SJSA1 (cell line): Measurements from ENCODE around the gene MRAP. TPM values are rescaled to one million over a fixed set of nuclear protein-coding genes. Genes with fewer than 3 reads are reported as not detected.
"Not testable (repeated sequence)": the region's sequence is repeated elsewhere in the genome, so short reads cannot be mapped to it uniquely, and the experiment has no call there.

Experiments
- DNase-seq, 2 experiments: peaks; one replicate each; pipeline ENCODE4 v3.0.0-alpha.2; 2015 to 2020; ENCODE audit warnings: low spot score in 2 of 2, low read depth in 1 of 2
- H3K27ac ChIP-seq: fragments of 250-450 bp; sonication (Bioruptor Pico); 2 replicates; pipeline ENCODE4 v1.5.1; 2020; ENCODE audit warnings: mild to moderate bottlenecking, moderate library complexity
- H3K27me3 ChIP-seq: fragments of 250-450 bp; sonication (Bioruptor Pico); replicated peaks from 2 replicates; pipeline ENCODE4 v1.5.1; 2020; ENCODE audit warnings: mild to moderate bottlenecking, moderate library complexity
- H3K36me3 ChIP-seq: fragments of 250-450 bp; sonication (Bioruptor Pico); 2 replicates; pipeline ENCODE4 v1.5.1; 2020; ENCODE audit warnings: mild to moderate bottlenecking
- H3K4me1 ChIP-seq: fragments of 250-450 bp; sonication (Bioruptor Pico); replicated peaks from 2 replicates; pipeline ENCODE4 v1.6.1; 2021; ENCODE audit warnings: mild to moderate bottlenecking
- H3K4me3 ChIP-seq: fragments of 250-450 bp; sonication (Bioruptor Pico); 2 replicates; pipeline ENCODE4 v1.5.1; 2020; ENCODE audit warnings: mild to moderate bottlenecking
- H3K9me3 ChIP-seq: fragments of 250-450 bp; sonication (Bioruptor Pico); replicated peaks from 2 replicates; pipeline ENCODE4 v1.5.1; 2020; ENCODE audit warnings: mild to moderate bottlenecking
- total RNA-seq: library from RNA; depleted of rRNA; stranded (reverse); fragments of >200 nt; shearing (Covaris generic); gene quantifications from 2 replicates; pipeline ENCODE4 v1.2.3, GENCODE V29; 2014

The MRAP gene
- total RNA-seq, 1 experiment from 2014 or later: not detected

DNA sequence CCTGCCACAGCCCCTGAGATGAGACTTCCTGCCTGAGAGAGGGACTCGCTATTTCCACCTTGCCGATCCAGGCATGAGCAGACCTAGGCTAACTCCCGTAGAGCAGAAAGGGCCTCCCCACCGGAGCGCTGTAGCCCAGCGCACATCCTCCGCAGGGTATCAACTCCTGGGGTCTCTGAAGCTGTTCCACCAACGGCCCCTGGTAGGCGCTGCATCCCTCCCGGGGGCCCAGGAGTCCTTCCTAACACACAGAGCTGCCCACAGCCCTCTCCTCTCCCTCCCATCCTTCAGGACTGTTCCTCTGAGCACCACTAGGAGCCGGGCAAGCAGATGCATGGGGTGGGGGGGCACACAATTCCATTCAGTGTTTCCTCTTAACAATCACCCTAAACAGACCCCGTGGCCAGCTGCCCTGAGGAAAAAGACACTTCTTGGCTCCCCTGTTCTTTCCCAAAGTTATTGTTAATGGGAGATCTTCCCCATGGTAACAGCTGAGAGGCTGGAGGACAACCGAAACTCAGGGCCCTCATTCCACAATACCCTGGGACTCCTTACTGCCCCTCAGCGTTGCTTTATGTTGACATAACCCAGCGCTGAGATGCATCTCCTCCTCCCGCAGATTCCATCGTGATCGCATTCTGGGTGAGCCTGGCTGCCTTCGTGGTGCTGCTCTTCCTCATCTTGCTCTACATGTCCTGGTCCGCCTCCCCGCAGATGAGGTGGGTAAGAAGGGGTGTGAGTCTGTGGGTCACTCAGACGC lies 7.5 kb downstream of the MRAP start:
- no peak overlapping the region for H3K27ac ChIP-seq
- H3K27me3 ChIP-seq: no peaks in the 10 kb centered on the region
- no peak for DNase-seq
- no peaks in the 10 kb centered on the region for H3K4me1 ChIP-seq
- no peak overlapping the region for H3K4me3 ChIP-seq
- peaks cover 18% of the 10 kb centered on the region for H3K36me3 ChIP-seq
- no peaks in the 10 kb centered on the region for H3K9me3 ChIP-seq

DNA sequence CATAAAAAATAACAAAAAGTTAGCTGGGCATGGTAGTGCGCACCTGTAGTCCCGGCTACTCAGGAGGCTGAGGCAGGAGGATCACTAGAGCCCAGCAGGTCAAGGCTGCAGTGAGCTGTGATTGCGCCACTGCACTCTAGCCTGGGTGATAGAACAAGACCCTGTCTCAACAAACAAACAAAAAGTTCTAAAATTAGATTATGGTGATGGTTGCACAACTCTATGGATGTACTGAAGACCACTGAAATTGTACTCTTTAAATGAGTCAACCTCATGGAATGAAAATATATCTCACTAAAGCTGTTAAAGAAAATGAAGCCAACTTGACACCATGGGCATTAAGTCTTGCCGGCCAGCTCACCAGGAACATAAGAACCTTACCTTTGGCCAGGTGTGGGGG lies 9.1 kb downstream of the MRAP start:
- no peak overlapping the region for H3K4me3 ChIP-seq
- DNase-seq: no peak
- H3K9me3 ChIP-seq: no peaks in the 10 kb centered on the region
- peaks cover 24% of the 10 kb centered on the region for H3K36me3 ChIP-seq
- no peaks in the 10 kb centered on the region for H3K4me1 ChIP-seq
- H3K27ac ChIP-seq: no peak overlapping the region
- H3K27me3 ChIP-seq: no peaks in the 10 kb centered on the region

DNA sequence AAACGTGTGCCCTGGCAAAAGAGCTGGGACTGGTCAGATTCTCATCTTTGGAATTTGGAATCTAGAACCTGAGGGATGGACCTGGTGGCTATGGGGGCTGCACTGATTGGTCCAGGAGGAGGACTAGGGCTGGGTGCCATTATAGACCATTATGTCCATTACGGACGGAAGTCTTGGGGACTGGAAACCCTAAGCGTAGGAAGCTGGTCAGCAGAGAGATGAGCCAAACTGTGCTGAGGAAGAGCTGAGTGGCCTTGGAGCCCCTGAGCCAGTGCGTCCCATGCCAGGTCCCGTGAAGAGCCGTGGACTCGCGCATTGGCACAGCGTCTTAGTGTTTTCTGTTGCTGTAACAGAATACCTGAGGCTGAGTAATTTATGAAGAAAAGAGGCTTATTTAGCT lies 10.0 kb downstream of the MRAP start:
- no peaks in the 10 kb centered on the region for H3K27me3 ChIP-seq
- H3K4me3 ChIP-seq: no peak overlapping the region
- no peaks in the 10 kb centered on the region for H3K9me3 ChIP-seq
- no peak overlapping the region for H3K27ac ChIP-seq
- H3K4me1 ChIP-seq: no peaks in the 10 kb centered on the region
- DNase-seq: no peak
- H3K36me3 ChIP-seq: peaks cover 34% of the 10 kb centered on the region

DNA sequence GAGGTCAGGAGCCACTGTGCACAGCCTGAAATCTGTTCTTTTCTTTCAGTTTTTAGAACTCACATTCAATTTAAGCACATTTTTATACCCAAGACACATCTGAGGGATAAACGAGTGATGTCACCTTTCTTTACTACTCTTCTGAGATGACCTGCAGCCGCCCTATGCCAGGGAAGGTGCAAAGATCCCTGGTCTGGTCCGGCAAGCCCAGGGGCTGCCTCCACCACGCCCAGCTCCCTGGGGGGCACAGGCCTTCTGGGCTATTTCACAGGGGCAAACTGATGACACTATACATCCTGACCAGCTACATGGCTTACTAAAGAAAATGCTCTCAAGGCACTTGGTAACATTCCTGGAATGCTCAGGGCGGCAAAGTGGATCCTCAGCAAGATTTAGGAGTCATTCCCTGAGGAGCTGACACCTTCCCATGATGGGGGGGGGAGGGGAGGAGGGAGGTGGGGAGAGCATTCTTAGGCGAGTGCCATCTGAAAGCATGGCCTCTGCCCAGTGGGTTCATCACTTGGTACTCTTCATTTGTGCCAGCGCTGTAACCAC lies 11.3 kb downstream of the MRAP start:
- Histone ChIP-seq H3K36me3 (peaks cover 40% of the 10 kb centered on the region), H3K27ac (no peak overlapping the region), H3K4me3 (no peak overlapping the region), H3K4me1 (no peaks in the 10 kb centered on the region), H3K9me3 (no peaks in the 10 kb centered on the region), H3K27me3 (no peaks in the 10 kb centered on the region)
- no peak for DNase-seq

DNA sequence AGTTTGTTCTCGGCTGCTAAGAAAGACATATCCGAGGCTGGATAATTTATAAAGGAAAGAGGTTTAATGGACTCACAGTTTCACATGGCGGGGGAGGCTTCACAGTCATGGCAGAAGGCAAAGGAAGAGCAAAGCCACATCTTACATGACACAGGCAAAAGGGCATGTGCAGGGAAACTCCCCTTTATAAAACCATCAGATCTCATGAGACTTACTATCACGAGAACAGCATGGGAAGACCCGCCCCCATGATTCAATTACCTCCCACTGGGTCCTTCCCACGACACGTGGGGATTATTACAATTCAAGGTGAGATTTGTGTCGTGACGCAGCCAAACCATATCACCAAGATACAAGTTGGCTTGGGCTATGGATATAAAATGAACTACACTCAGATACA lies 12.3 kb downstream of the MRAP start:
- H3K4me1 ChIP-seq, H3K9me3 ChIP-seq, H3K4me3 ChIP-seq, H3K27me3 ChIP-seq, H3K27ac ChIP-seq, DNase-seq: not testable (repeated sequence)
- peaks cover 39% of the 10 kb centered on the region for H3K36me3 ChIP-seq

DNA sequence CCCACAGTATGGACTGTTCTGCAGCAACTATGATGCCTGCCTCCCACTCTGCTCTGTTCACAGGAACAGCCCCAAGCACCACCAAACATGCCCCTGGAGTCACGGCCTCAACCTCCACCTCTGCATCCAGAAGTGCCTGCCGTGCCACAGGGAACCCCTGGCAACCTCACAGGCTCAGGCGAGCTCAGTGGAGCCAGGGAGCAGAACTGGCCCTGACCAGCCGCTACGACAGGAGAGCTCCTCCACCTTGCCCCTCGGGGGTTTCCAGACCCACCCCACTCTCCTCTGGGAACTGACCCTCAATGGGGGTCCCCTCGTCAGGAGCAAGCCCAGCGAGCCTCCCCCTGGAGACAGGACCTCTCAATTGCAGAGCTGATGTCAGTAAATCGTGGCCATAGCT lies 13.0 kb downstream of the MRAP start:
- no peak overlapping the region for H3K27ac ChIP-seq
- H3K4me1 ChIP-seq: no peaks in the 10 kb centered on the region
- no peaks in the 10 kb centered on the region for H3K9me3 ChIP-seq
- DNase-seq: no peak
- H3K36me3 ChIP-seq: peaks cover 43% of the 10 kb centered on the region
- no peak overlapping the region for H3K4me3 ChIP-seq
- no peaks in the 10 kb centered on the region for H3K27me3 ChIP-seq

DNA sequence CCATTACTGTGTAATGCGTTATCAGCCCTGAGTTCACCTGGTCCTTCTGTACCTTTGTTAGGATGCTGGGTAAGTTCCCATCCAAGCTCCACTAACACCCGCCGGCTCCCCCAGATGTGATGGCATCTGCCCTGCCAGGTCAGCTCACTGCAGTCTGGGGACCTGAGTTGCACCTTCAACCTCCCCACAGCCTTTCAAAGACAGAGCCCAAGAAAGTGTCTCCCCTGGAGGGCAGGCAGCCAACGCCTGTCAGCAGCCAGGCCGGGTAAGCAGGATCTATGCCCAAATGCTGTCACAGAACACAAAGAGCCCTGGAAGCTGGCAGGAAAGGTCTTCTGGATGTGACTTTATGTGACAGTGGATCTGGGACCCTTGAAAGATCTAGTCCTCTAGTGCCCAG lies 13.7 kb downstream of the MRAP start:
- Histone ChIP-seq H3K4me3 (no peak overlapping the region), H3K27me3 (no peaks in the 10 kb centered on the region), H3K9me3 (no peaks in the 10 kb centered on the region), H3K36me3 (peaks cover 49% of the 10 kb centered on the region), H3K27ac (no peak overlapping the region), H3K4me1 (no peaks in the 10 kb centered on the region)
- no peak for DNase-seq

DNA sequence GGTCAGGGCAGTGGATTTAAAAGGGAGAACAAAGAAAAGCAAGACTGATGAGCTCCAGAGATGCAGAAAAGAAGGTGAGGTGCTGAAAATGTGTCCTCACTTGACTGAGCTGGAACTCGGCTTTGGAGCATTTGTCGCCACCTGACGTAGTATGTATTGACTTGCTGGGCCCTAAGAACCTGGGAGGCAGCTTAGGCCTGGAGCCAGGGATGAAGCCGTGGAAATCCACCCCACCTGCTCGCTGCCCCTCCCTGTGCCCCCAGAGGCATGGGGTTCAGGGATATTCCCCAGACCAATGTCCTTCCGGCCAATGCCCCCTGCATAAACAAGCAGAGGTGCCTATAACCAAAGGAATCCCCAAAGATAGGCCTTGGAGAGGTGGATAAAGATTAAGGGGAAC lies 14.3 kb downstream of the MRAP start:
- H3K27me3 ChIP-seq: no peaks in the 10 kb centered on the region
- peaks cover 54% of the 10 kb centered on the region for H3K36me3 ChIP-seq
- no peak overlapping the region for H3K27ac ChIP-seq
- no peaks in the 10 kb centered on the region for H3K4me1 ChIP-seq
- no peak for DNase-seq
- H3K9me3 ChIP-seq: no peaks in the 10 kb centered on the region
- no peak overlapping the region for H3K4me3 ChIP-seq

DNA sequence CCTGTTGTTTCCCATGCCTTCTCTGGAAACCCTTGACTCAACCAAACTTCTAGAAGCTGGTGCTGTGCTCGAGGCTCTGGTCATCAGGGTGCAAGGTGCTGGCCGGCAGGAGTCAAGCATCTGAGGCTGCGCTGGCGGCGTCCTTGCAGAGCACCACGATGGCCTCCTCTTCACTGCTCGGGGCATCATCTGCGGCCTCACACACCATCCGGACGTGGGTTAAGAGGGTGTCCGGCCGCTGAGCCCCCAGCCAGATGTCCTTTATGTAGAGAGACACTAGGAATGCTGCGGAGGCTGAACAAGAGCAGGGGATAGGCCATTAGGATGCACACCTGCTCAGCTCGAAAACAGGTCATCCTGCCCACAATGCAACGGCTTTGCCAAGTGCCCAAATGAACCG lies 16.2 kb downstream of the MRAP start:
- H3K9me3 ChIP-seq: no peaks in the 10 kb centered on the region
- H3K27me3 ChIP-seq: no peaks in the 10 kb centered on the region
- H3K4me3 ChIP-seq: no peak overlapping the region
- H3K27ac ChIP-seq: no peak overlapping the region
- no peak for DNase-seq
- H3K4me1 ChIP-seq: no peaks in the 10 kb centered on the region
- H3K36me3 ChIP-seq: peaks cover 66% of the 10 kb centered on the region

DNA sequence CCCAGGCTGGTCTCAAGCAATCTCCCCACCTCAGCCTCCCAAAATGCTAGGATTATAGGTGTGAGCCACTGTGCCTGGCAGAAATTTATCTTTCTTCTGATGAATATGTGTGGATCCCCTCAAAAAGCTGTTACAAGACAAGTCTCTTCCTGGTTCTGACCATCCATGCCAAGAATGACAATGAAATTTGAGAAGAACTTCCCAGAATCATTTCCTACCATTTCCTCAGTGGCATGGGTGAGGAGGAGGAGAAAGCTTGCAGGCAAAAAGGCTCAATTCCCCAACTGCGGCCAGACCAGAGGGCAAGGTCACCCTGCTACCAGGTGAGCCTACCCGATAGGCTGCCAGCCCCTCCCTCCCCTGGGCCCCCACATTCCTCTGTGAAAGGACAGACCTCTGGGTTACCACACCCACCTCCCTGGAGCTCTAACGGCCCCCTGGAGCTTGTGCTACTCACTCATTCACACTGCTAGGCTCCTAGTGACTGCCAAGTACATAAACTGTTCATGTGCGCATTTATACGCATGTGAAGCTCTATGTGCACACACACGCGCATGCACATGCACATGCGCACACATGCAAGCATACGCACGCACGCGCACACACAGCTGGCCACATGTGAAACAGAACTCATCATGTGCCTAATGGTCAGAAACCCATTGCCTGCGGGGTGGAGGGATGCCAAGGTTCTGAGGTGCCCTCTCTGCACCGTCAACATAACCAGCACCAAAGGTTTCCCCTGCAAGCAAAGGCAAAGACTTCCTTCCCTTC lies 17.0 kb downstream of the MRAP start:
- Histone ChIP-seq H3K36me3 (peaks cover 75% of the 10 kb centered on the region), H3K27me3 (no peaks in the 10 kb centered on the region), H3K4me3 (no peak overlapping the region), H3K27ac (no peak overlapping the region), H3K4me1 (no peaks in the 10 kb centered on the region), H3K9me3 (no peaks in the 10 kb centered on the region)
- DNase-seq: no peak

DNA sequence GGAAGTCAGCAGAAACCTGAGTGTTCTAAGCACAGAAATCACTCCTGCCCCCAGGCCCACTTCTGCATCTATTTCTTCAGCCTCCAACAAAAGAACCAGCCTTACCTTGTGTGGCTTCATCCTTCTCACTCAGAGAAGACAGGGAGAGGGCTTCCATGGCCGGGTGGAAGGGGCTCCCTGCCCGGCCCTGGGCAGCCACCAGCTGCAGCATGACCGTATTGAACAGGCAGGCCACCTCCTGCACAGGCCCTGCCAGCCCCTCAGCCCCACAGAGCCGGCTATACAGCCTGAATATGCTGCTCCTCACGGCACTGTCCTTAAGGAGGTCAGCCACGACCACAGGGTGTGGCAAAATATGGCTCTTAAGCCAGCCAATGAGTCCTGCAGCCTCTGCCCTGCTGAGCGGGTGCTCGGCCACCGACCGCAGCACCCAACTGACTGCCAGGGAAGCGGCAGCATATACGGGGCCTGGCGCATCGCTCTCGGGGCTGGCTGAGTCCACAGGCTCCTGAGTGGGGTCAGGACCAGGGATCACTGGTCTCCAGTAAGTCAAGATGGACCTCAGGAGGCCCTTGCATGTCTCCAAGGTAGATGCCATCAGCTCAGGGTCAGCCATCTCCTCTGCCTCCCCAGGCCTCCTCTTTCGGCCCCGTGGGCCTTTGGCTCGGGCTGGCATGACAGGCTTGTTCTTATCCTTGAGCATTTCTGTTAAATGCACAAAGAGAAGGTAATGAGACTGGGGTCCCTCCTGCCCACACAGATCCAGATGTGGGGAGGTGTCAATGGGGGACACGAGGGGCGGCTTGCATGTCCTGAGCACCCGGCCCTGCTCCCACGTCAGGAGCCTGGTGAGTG lies 17.9 kb downstream of the MRAP start:
- H3K4me3 ChIP-seq: no peak overlapping the region
- H3K4me1 ChIP-seq: no peaks in the 10 kb centered on the region
- H3K36me3 ChIP-seq: peaks cover 84% of the 10 kb centered on the region
- H3K27me3 ChIP-seq: no peaks in the 10 kb centered on the region
- H3K27ac ChIP-seq: no peak overlapping the region
- no peaks in the 10 kb centered on the region for H3K9me3 ChIP-seq
- DNase-seq: no peak

DNA sequence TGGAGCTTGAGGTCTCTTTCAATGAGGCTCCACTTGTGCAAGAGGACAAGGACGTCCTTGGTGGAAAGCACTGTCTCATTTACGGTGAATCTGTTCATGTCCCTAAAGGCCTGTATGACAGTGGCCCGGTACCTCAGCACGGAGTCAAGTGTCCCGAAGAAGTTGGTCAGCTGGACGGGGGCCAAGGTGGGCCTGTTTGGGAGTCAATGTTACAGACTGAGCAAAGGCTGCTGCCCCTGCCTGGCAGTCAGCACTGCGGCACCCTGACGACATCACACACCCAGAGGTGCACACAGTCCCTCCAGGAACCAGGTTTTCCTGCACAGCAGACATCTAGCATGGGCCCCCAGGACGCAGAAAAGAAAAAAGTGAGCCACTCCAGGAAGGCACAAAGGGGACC lies 19.1 kb downstream of the MRAP start:
- no peaks in the 10 kb centered on the region for H3K9me3 ChIP-seq
- H3K27ac ChIP-seq: no peak overlapping the region
- H3K4me3 ChIP-seq: no peak overlapping the region
- no peaks in the 10 kb centered on the region for H3K4me1 ChIP-seq
- DNase-seq: no peak
- H3K27me3 ChIP-seq: no peaks in the 10 kb centered on the region
- H3K36me3 ChIP-seq: peaks cover 85% of the 10 kb centered on the region

DNA sequence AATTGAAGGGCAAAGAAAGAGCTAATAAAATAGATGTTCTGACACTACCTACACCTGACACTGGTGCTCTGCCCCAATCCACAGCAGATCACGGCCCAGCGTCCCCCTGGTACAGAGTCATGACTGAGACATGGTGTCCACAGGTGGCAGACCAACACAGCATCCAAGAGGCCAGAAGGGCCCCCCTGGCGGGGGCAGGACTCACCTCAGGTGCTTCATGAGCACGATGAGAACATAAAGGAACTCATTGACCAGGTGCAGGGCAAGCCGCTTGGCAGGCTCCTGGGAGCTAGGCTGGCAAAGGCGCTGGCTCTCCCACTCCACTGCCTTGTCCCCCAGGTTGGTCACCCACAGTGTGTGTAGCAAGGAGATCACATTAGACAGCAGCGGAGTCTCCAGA lies 20.4 kb downstream of the MRAP start:
- Histone ChIP-seq H3K4me1 (no peaks in the 10 kb centered on the region), H3K27ac (no peak overlapping the region), H3K9me3 (no peaks in the 10 kb centered on the region), H3K27me3 (no peaks in the 10 kb centered on the region), H3K36me3 (peaks cover 85% of the 10 kb centered on the region), H3K4me3 (no peak overlapping the region)
- no peak for DNase-seq

DNA sequence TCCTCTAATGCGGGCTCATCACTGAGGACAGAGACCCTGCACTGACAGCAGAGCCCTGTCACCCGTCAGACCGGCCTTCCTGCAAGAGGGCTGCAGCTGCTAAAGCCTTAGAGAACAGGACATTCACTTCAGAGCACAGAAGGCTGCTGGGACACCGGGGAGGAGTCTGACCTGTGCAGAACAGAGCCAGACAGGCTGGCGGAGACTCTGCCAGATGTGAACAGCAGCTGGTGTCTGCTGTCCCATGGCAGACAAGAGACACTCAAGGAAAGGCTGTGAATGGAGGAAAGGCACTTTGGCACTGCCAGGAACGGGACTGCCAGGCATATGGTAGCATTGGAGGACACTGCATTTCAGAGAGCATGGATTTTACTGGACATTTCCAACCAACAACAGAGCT lies 21.4 kb downstream of the MRAP start:
- no peak overlapping the region for H3K4me3 ChIP-seq
- H3K27ac ChIP-seq: no peak overlapping the region
- H3K27me3 ChIP-seq: no peaks in the 10 kb centered on the region
- H3K9me3 ChIP-seq: no peaks in the 10 kb centered on the region
- peaks cover 93% of the 10 kb centered on the region for H3K36me3 ChIP-seq
- DNase-seq: no peak
- H3K4me1 ChIP-seq: no peaks in the 10 kb centered on the region
